SK-N-MC (cell line): ENCODE results near the gene B3GAT1.

Experiments
- EZH2 ChIP-seq: fragments of 200-600 bp; sonication (generic); IDR thresholded peaks from one replicate; pipeline ENCODE4 v1.6.1; 2017; ENCODE audit warnings: antibody characterized with exemption
- FOXP2 ChIP-seq: optimal IDR thresholded peaks from 2 replicates; pipeline ENCODE3; 2011; ENCODE audit warnings: mild to moderate bottlenecking, moderate library complexity; ENCODE audit not compliant: insufficient read depth; ENCODE audit errors: extremely low read length, control extremely low read depth
- POLR2AphosphoS5 ChIP-seq: IDR thresholded peaks from 2 replicates; pipeline ENCODE4 v1.6.1; 2012; ENCODE audit warnings: mild to moderate bottlenecking, low read depth, low read length, borderline replicate concordance

DNA sequence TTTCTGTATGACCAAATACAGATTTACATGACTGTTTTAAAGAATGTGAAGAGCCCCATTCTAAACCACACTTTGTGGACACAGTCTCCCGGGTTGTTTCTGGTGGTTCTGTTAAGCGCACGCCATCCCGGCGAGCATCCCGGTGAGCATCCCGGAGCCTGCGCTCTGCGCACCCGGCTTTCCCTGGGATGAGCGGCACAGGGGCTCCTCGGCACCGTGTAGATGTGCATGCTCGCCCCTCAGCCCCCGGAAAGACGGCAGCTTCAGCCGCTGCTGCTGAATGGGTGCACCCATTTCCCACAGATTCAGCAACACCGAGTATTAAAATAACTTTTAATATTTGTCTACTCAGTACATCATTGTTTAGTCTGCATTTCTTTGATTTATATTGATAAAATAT lies 44.3 kb downstream of the B3GAT1 start:
- no peak for TF ChIP-seq POLR2AphosphoS5
- TF ChIP-seq FOXP2, result no peak
- TF ChIP-seq EZH2, result no peak
